ACHN (cell line): ENCODE results near the gene OR6C1.
"Not testable (repeated sequence)": the region's sequence is repeated elsewhere in the genome, so short reads cannot be mapped to it uniquely, and the experiment has no call there.

ENCODE experiments used
- DNase-seq: peaks from one replicate; pipeline ENCODE4 v3.0.0-alpha.2; 2015
- in situ Hi-C: cut with HindIII; loops from 2 replicates; pipeline ENCODE4 v1.10.0; 2017; ENCODE audit warnings: low sequenced_read_pairs, low pct_ligation_motif_present, low pct_unique_long_range_greater_than_20kb

OR6C1 gene

DNA sequence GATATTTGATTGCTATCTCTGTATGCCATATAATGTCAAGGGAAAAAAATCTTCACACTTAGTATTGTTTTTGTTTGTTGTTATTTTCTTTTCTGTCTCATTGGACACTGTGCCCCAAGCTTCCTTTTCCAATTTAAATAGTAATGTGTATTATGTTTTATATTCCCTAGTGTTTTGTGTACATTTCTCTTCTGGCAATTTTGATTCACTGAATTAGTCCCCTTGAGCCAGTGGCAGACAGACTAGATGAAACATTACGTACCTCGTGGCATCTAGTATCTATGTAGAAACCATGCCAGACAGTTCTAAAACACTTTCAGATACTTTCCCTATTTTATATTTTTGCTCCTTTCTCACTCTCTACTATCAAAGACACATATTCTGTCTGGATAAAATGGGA, at the start of gene OR6C1:
TSS of gene OR6C1 (plus strand) at position 301 of the 400 bp plus-strand sequence. CDS start 6,257 bp downstream, outside the sequence.
- in situ Hi-C loops: no loop called here
- DNase-seq: no peak

DNA sequence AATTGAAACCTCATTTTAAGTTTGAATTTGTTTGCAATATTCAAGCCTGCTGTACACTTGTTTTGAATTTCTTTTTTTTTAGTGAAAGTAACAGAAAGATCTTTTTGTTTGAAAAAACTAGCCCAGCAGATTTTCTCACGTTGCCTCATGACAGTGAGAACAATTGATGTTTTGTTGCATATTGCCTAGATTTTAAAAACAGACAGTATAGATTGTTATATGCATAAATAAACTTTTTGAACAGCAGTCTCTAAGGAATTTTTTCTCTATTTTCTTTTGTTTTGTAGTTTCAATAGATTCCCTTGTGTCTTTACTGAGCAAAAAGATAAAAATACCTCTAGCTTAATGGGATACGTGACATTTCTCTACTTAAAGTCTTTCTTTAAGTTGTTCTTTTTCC, 33.2 kb upstream of the OR6C1 start:
- no peak for DNase-seq
- in situ Hi-C loops: no loop called here

DNA sequence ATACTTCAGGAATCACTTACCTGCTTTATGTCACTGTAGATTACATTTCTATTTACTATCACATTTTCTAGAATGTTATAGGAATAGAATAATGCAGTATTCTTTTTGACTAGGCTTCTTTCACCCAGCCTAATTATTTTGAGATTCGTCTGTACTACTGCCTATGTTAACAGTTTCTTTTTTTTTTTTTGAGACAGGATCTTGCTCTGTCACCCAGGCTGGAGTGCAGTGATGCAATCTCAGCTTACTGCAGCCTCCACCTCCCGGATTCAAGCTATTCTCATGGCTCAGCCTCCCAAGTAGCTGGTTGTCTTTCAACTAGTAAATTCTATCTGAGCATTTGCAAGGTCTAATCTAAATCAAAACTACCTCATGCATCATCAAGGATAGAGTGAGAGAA, 24.1 kb upstream of the OR6C1 start:
- in situ Hi-C loops: no loop called here
- no peak for DNase-seq

DNA sequence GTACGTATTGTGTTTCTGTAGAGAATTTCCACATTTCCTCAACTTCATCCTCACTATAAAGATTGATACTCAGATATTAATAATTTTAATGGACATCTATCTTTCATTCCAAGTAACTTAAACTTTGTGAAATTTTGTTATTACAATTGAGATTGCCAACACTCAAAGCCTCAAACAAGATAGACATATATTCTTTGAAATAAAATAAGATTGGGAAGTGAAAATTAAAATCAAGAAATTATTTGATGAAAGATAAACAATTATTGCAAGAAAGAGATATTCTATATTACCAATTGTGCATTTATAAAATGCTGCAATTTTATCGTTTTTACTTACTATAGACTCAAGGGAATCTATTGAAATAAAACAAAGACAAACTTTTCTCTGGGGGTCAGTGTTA, 17.7 kb upstream of the OR6C1 start, which contains the start of gene OR6C6:
TSS of gene OR6C6 (minus strand) at position 101 of the 400 bp plus-strand sequence. CDS start 1,337 bp downstream, outside the sequence.
- in situ Hi-C loops: no loop called here
- no peak for DNase-seq

DNA sequence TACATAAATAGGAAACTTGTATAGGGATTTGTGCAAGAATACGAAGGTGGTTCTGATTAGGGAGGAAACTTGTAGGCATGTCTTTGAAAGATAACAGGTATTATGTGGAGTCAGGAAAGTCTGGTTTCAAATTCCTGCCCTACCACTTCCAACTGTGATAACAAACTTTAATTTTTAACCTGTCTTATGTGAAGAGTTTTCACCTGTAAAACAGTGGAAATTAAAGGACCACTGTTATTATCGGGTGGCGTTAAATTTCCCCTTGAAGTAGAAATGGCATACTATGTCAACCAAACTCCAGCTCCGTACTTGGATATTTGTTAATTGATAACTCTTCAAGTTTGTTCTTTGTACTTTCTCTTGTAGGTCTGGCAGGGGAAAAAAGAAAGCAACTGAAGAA, 6.1 kb downstream of the OR6C1 start:
- DNase-seq: no peak
- in situ Hi-C loops: no loop called here

DNA sequence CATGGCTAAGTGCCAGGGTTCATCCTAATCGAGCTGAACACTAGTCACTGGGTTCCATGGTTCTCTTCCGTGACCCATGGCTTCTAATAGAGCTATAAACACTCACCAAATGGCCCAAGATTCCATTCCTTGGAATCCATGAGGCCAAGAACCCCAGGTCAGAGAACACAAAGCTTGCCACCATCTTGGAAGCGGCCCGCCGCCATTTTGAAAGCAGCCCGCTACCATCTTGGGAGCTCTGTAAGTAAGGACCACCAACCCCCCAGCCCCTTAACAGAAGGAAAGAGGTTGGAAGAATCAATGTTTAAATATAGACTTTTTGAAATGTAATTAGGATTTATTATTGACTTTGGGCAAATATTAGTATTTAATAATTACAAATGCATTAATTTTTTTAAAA, 11.7 kb downstream of the OR6C1 start:
- in situ Hi-C loops, DNase-seq: not testable (repeated sequence)

DNA sequence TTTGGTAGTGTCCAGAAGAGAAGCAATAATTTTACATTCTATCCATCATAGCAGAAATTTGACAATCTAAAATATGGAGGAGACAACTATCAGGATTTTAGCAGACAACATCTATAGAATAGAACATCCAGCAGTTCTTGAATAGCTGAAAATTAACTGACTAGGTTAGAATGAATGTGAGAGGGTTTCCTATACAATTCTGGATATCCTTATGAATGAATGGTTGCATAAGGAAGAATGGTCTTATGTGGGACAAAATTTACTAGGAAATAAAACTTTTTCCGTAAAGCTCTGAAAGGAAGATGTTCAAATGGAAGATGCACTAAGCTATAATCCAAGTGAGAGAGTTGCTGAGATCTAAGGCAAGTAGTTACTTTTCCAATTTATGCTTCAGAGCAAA, 16.3 kb downstream of the OR6C1 start, which contains the start of gene OR6C3:
TSS of gene OR6C3 (plus strand) at position 301 of the 400 bp plus-strand sequence. CDS start 955 bp downstream, outside the sequence.
- DNase-seq: no peak
- in situ Hi-C loops: no loop called here

DNA sequence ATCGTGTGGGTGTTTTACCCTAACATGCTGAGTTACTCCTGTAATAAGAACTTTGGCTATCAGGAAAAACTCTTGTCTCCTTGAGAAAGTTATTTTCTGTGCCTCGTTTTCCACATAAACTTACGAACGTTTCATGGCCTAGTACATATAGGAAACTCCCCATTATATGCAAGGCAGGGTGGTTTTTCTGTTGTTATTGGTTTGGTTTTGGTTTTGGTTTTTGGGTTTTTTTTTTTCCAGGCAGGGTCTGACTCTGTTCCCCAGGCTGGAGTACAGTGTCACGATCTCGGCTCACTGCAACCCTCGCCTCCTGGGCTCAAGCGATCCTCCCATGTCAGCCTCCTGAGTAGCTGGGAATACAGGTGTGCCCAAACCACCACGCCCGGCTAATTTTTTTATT, 21.9 kb downstream of the OR6C1 start:
- DNase-seq: no peak
- in situ Hi-C loops: no loop called here

DNA sequence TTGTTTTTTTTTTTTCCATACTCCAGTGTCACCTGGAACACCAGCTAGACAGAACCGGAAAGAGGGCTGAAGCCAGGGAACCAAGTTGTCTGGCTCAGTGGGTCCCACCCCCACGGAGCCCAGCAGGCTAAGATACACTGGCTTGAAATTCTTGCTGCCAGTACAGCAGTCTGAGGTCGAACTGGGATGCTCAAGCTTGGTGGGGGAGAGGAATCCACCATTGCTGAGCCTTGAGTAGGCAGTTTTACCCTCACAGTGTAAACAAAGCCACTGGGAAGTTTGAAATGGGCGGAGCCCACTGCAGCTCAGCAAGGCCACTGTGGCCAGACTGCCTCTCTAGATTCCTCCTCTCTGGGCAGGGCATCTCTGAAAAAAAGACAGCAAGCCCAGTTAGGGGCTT, 41.2 kb downstream of the OR6C1 start:
- in situ Hi-C loops: not testable (repeated sequence)

DNA sequence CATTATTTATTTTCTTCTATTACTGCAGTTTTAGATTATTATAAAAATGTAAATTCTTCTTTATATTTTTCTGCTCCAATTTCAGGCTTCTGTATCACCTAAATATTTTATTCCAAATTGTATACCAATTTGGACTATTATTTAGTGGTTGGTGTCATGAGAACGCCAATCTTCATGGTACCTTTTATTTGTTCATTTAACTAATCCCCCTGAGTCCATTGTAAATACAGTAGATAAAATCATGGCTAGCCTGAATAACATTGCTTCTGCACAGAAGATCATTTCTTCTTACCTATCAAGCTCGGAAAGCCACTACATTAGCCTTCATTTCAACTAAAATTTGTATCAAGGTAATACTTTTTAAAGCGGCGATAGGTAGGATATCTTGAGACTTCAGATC, 48.5 kb downstream of the OR6C1 start, which contains the start of gene OR6C75:
TSS of gene OR6C75 (plus strand) at position 301 of the 400 bp plus-strand sequence. CDS start 2,136 bp downstream, outside the sequence.
- in situ Hi-C loops: no loop called here
- DNase-seq: no peak

More for the DNA sequence above, 41.2 kb downstream of the OR6C1 start:
- DNase-seq: not testable (repeated sequence)

DNA sequence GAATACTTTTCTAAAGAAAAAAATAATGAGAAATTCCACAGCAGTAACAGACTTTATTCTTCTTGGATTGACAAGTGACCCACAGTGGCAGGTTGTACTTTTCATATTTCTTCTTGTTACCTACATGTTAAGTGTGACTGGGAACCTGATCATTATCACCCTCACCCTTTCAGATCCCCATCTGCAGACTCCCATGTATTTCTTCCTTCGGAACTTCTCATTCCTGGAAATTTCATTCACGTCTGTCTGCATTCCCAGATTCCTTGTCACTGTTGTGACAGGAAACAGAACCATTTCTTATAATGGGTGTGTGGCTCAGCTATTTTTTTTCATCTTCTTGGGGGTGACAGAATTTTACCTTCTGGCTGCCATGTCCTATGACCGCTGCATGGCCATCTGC, 50.9 kb downstream of the OR6C1 start:
- no peak for DNase-seq
- in situ Hi-C loops: no loop called here
